ENCODE measurements around the gene HHAT. TPM values are rescaled to one million over a fixed set of nuclear protein-coding genes. Genes with fewer than 3 reads are reported as not detected.

HHAT gene
- total RNA-seq, 1 experiment from 2014 or later = 3.0 TPM

- H3K36me3 ChIP-seq (ENCODE audit: insufficient read depth, low read length, poor library complexity, severe bottlenecking) = no peaks in the 10 kb centered on the region
- peak; percentile 44 for DNase-seq (ENCODE audit: low spot score)
- intact Hi-C loops (cut with micrococcal nuclease; ENCODE audit: unreplicated experiment) = no loop called here
- ChIA-PET POLR2A (ENCODE audit: low non-redundant PET) (no interaction called here), CTCF (interaction anchor here (1.0 kb wide), 1 partner anchor 8 kb away, joined by 8 read pairs; no protein-coding TSS in a partner anchor)
- H3K27ac ChIP-seq (ENCODE audit: low read depth, low read length, poor library complexity, severe bottlenecking) = no peak overlapping the region
- no peaks in the 10 kb centered on the region for H3K9me3 ChIP-seq (ENCODE audit: low read depth, low read length, poor library complexity, severe bottlenecking)
- peaks cover 18% of the 10 kb centered on the region for H3K4me1 ChIP-seq (ENCODE audit: insufficient read depth, low read length, poor library complexity, severe bottlenecking)
- TF ChIP-seq CTCF (conservative IDR thresholded peaks at IDR 0.05; ENCODE audit: low read depth, low read length) (no peak), EZH2 (IDR thresholded peaks at IDR 0.05; ENCODE audit: borderline replicate concordance, low read depth, low read length, poor library complexity, severe bottlenecking) (no peak)
- no peak overlapping the region for H3K4me3 ChIP-seq (ENCODE audit: low read depth, low read length, poor library complexity, severe bottlenecking)
- no peaks in the 10 kb centered on the region for H3K27me3 ChIP-seq (replicated peaks; ENCODE audit: insufficient read depth, low read depth, low read length, poor library complexity)
- BruUV-seq (replicated peaks) = no TSS peak
Observed at GRCh38 chr1:210369425-210369824, 40.7 kb downstream of the HHAT start.

- no peaks in the 10 kb centered on the region for H3K27me3 ChIP-seq (replicated peaks; ENCODE audit: insufficient read depth, low read depth, low read length, poor library complexity)
- TF ChIP-seq CTCF (conservative IDR thresholded peaks at IDR 0.05; ENCODE audit: low read depth, low read length) (no peak), EZH2 (IDR thresholded peaks at IDR 0.05; ENCODE audit: borderline replicate concordance, low read depth, low read length, poor library complexity, severe bottlenecking) (no peak)
- DNase-seq (ENCODE audit: low spot score) = no peak
- BruUV-seq (replicated peaks) = no TSS peak
- no peak overlapping the region for H3K4me3 ChIP-seq (ENCODE audit: low read depth, low read length, poor library complexity, severe bottlenecking)
- intact Hi-C loops (cut with micrococcal nuclease; ENCODE audit: unreplicated experiment) = no loop called here
- H3K9me3 ChIP-seq (ENCODE audit: low read depth, low read length, poor library complexity, severe bottlenecking) = no peaks in the 10 kb centered on the region
- ChIA-PET POLR2A (ENCODE audit: low non-redundant PET) (interaction anchor here (0.6 kb wide), 1 partner anchor 45 kb away, joined by 3 read pairs; no protein-coding TSS in a partner anchor), CTCF (interaction anchor here (2.7 kb wide), 1 partner anchor 11 kb away, joined by 19 read pairs; no protein-coding TSS in a partner anchor)
- no peaks in the 10 kb centered on the region for H3K36me3 ChIP-seq (ENCODE audit: insufficient read depth, low read length, poor library complexity, severe bottlenecking)
- H3K4me1 ChIP-seq (ENCODE audit: insufficient read depth, low read length, poor library complexity, severe bottlenecking) = peaks cover 18% of the 10 kb centered on the region
- H3K27ac ChIP-seq (ENCODE audit: low read depth, low read length, poor library complexity, severe bottlenecking) = no peak overlapping the region
Observed at GRCh38 chr1:210371916-210372315, 43.2 kb downstream of the HHAT start.

GRCh38 chr1:210372491-210372890 is 43.8 kb downstream of the HHAT start:
- ChIA-PET CTCF (interaction anchor here (2.7 kb wide), 1 partner anchor 12 kb away, joined by 19 read pairs; no protein-coding TSS in a partner anchor), POLR2A (ENCODE audit: low non-redundant PET) (no interaction called here)
- H3K27ac ChIP-seq (ENCODE audit: low read depth, low read length, poor library complexity, severe bottlenecking) = no peak overlapping the region
- H3K9me3 ChIP-seq (ENCODE audit: low read depth, low read length, poor library complexity, severe bottlenecking) = no peaks in the 10 kb centered on the region
- BruUV-seq (replicated peaks) = no TSS peak
- TF ChIP-seq EZH2 (IDR thresholded peaks at IDR 0.05; ENCODE audit: borderline replicate concordance, low read depth, low read length, poor library complexity, severe bottlenecking) (no peak), CTCF (conservative IDR thresholded peaks at IDR 0.05; ENCODE audit: low read depth, low read length) (no peak)
- H3K4me3 ChIP-seq (ENCODE audit: low read depth, low read length, poor library complexity, severe bottlenecking) = no peak overlapping the region
- H3K4me1 ChIP-seq (ENCODE audit: insufficient read depth, low read length, poor library complexity, severe bottlenecking) = peaks cover 18% of the 10 kb centered on the region
- no peak for DNase-seq (ENCODE audit: low spot score)
- no peaks in the 10 kb centered on the region for H3K36me3 ChIP-seq (ENCODE audit: insufficient read depth, low read length, poor library complexity, severe bottlenecking)
- H3K27me3 ChIP-seq (replicated peaks; ENCODE audit: insufficient read depth, low read depth, low read length, poor library complexity) = no peaks in the 10 kb centered on the region
- intact Hi-C loops (cut with micrococcal nuclease; ENCODE audit: unreplicated experiment) = no loop called here
